ENCODE measurements around the gene ASNS.

DNA sequence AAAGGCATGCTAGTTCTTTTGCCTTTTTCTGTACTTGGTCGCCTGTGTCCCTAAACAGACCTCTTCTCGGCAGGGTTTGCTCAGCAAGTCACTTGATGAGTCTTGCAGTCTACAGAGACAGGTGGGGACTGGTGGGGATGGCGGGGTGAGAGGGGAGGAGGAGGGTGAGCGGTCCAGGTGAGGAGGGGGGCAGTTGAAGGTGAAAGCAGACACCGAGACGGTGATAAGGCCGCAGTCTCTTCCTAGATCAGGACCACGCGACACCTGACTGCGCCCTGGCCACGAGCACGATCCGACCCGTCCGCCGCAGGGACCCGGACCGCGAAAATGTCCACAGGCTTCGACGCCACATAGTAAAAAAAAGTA lies 566 bp downstream of the ASNS start:
- TF ChIP-seq ATF1 (CRISPR knock-in tag; IDR thresholded peaks at IDR 0.05) = no peak
- TF ChIP-seq, protein P1, sequence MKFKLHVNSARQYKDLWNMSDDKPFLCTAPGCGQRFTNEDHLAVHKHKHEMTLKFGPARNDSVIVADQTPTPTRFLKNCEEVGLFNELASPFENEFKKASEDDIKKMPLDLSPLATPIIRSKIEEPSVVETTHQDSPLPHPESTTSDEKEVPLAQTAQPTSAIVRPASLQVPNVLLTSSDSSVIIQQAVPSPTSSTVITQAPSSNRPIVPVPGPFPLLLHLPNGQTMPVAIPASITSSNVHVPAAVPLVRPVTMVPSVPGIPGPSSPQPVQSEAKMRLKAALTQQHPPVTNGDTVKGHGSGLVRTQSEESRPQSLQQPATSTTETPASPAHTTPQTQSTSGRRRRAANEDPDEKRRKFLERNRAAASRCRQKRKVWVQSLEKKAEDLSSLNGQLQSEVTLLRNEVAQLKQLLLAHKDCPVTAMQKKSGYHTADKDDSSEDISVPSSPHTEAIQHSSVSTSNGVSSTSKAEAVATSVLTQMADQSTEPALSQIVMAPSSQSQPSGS (CRISPR knock-in tag; IDR thresholded peaks at IDR 0.05; ENCODE audit: borderline replicate concordance, low read depth) = no peak
- TF ChIP-seq RELA (CRISPR knock-in tag; IDR thresholded peaks at IDR 0.05; ENCODE audit: borderline replicate concordance) = no peak
- TF ChIP-seq, protein P2, sequence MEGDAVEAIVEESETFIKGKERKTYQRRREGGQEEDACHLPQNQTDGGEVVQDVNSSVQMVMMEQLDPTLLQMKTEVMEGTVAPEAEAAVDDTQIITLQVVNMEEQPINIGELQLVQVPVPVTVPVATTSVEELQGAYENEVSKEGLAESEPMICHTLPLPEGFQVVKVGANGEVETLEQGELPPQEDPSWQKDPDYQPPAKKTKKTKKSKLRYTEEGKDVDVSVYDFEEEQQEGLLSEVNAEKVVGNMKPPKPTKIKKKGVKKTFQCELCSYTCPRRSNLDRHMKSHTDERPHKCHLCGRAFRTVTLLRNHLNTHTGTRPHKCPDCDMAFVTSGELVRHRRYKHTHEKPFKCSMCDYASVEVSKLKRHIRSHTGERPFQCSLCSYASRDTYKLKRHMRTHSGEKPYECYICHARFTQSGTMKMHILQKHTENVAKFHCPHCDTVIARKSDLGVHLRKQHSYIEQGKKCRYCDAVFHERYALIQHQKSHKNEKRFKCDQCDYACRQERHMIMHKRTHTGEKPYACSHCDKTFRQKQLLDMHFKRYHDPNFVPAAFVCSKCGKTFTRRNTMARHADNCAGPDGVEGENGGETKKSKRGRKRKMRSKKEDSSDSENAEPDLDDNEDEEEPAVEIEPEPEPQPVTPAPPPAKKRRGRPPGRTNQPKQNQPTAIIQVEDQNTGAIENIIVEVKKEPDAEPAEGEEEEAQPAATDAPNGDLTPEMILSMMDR (IDR thresholded peaks at IDR 0.05) = no peak
